ENCODE data around the gene SYVN1.

The SYVN1 gene

GRCh38 chr11:65112546-65113360 lies 21.6 kb downstream of the SYVN1 start:
- no peak for DNase-seq (ENCODE audit: low read depth)

GRCh38 chr11:65111744-65112545 lies 22.4 kb downstream of the SYVN1 start, which contains the start of gene TM7SF2:
TSS of gene TM7SF2 (plus strand) at chr11:65111872. CDS start at chr11:65112016, 144 bp downstream.
- DNase-seq (ENCODE audit: low read depth) = peak; percentile 85

GRCh38 chr11:65111159-65111743 lies 23.1 kb downstream of the SYVN1 start:
- no peak for DNase-seq (ENCODE audit: low read depth)

GRCh38 chr11:65110354-65110861 lies 23.9 kb downstream of the SYVN1 start:
- DNase-seq (ENCODE audit: low read depth) = peak; percentile 69

GRCh38 chr11:65109231-65110198 lies 24.8 kb downstream of the SYVN1 start:
- no peak for DNase-seq (ENCODE audit: low read depth)

- DNase-seq (ENCODE audit: low read depth) = no peak
Measured at GRCh38 chr11:65108469-65109123, 25.7 kb downstream of the SYVN1 start.

GRCh38 chr11:65107751-65108468 lies 26.4 kb downstream of the SYVN1 start:
- no peak for DNase-seq (ENCODE audit: low read depth)

GRCh38 chr11:65107078-65107477 lies 27.2 kb downstream of the SYVN1 start:
- no peak for DNase-seq (ENCODE audit: low read depth)

- DNase-seq (ENCODE audit: low read depth) = no peak
Measured at GRCh38 chr11:65104628-65105027, 29.7 kb downstream of the SYVN1 start.

GRCh38 chr11:65103476-65103875 lies 30.8 kb downstream of the SYVN1 start:
- peak; percentile 24 for DNase-seq (ENCODE audit: low read depth)

GRCh38 chr11:65102142-65103095 lies 31.9 kb downstream of the SYVN1 start:
- DNase-seq (ENCODE audit: low read depth) = no peak

GRCh38 chr11:65100674-65101350 lies 33.5 kb downstream of the SYVN1 start:
- DNase-seq (ENCODE audit: low read depth) = no peak

- DNase-seq (ENCODE audit: low read depth) = no peak
Measured at GRCh38 chr11:65096926-65097325, 37.4 kb downstream of the SYVN1 start.

GRCh38 chr11:65095974-65096806 lies 38.1 kb downstream of the SYVN1 start, which contains the start of gene VPS51:
TSS of gene VPS51 (plus strand) at chr11:65096214. CDS start at chr11:65096251, 37 bp downstream.
- DNase-seq (ENCODE audit: low read depth) = peak; percentile 94

GRCh38 chr11:65095427-65095826 lies 38.9 kb downstream of the SYVN1 start:
- DNase-seq (ENCODE audit: low read depth) = no peak

GRCh38 chr11:65090628-65091027 lies 43.7 kb downstream of the SYVN1 start:
- DNase-seq (ENCODE audit: low read depth) = no peak

- DNase-seq (ENCODE audit: low read depth) = no peak
Measured at GRCh38 chr11:65089621-65090020, 44.7 kb downstream of the SYVN1 start.
